ENCODE results near the gene AP1B1.

Gene AP1B1

DNA sequence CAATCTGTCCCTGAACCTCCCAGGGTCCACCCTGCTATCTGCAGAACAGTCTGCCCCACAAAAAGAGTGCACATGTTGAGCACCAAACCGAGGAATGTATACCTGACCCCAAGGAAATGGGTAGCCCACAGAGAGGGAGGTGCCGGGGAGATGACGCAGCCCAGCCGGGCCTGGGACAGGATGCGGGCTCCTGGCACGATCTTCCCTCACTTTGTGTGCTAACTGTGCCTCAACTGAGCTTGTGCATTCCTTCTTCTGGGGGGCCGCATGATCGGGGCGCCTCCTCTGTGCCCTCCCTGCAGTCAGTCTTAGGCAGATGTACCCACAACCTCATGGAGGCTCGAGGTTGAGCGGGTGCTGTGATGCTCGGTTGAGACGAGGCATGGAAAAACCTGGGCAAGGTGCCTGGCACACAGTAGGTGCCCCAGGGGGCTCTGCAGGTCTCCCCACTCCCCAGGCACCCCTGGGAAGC, 79.5 kb downstream of the AP1B1 start:
- peak; percentile 73 for DNase-seq (ENCODE audit: low read depth)
- TF ChIP-seq, protein P1, sequence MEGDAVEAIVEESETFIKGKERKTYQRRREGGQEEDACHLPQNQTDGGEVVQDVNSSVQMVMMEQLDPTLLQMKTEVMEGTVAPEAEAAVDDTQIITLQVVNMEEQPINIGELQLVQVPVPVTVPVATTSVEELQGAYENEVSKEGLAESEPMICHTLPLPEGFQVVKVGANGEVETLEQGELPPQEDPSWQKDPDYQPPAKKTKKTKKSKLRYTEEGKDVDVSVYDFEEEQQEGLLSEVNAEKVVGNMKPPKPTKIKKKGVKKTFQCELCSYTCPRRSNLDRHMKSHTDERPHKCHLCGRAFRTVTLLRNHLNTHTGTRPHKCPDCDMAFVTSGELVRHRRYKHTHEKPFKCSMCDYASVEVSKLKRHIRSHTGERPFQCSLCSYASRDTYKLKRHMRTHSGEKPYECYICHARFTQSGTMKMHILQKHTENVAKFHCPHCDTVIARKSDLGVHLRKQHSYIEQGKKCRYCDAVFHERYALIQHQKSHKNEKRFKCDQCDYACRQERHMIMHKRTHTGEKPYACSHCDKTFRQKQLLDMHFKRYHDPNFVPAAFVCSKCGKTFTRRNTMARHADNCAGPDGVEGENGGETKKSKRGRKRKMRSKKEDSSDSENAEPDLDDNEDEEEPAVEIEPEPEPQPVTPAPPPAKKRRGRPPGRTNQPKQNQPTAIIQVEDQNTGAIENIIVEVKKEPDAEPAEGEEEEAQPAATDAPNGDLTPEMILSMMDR (IDR thresholded peaks at IDR 0.05; ENCODE audit: low read depth, low read length, missing control alignments), result no peak
- peak overlapping the region; percentile 66 for H3K4me3 ChIP-seq (ENCODE audit: low read depth, low read length)
- in situ Hi-C loops (cut with HindIII; ENCODE audit: low sequenced_read_pairs), result no loop called here

DNA sequence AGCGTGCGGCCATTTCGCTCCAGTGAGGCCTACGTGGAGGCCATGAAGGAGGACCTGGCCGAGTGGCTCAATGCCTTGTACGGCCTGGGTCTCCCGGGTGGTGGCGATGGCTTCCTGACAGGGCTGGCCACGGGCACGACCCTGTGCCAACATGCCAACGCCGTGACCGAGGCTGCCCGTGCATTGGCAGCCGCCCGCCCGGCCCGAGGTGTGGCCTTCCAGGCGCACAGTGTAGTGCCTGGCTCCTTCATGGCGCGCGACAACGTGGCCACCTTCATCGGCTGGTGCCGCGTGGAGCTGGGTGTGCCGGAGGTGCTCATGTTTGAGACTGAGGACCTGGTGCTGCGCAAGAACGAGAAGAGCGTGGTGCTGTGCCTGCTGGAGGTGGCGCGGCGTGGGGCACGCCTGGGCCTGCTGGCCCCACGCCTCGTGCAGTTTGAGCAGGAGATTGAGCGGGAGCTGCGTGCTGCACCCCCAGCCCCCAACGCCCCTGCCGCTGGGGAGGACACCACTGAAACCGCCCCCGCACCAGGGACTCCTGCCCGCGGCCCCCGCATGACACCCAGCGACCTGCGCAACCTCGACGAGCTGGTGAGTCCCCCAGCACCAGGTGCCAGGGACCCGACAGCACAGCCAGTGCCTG, 80.1 kb downstream of the AP1B1 start:
- DNase-seq (ENCODE audit: low read depth), result no peak
- TF ChIP-seq, protein P1 (IDR thresholded peaks at IDR 0.05; ENCODE audit: low read depth, low read length, missing control alignments), result no peak
- in situ Hi-C loops (cut with HindIII; ENCODE audit: low sequenced_read_pairs), result no loop called here
- peak overlapping the region; percentile 66 for H3K4me3 ChIP-seq (ENCODE audit: low read depth, low read length)

DNA sequence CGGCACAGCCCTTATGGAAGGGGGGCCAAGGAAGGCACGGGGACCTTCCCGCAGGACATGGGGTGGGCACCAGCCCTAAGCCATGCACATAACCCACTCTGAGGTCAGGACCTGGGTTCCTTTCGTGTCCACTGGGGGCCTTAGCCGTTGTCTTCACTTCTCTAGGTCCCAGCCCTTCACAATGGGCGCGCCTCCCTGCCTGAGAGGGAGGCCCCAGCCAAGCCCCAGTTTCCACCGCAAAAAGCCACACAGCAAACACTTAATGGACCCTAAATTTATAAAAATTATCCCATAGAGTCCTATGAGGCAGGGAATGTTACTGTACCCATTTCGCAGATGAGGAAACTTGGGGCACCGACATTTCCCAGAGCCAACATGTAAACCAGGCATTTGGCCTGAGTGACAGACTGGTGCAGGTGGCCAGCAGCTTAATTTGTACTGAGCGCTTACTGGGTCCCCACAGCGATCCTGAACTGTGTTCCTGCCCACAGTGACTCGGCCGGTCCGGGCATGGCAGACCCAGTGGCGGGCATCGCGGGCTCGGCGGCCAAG, 80.7 kb downstream of the AP1B1 start:
- in situ Hi-C loops (cut with HindIII; ENCODE audit: low sequenced_read_pairs), result no loop called here
- TF ChIP-seq, protein P1 (IDR thresholded peaks at IDR 0.05; ENCODE audit: low read depth, low read length, missing control alignments), result no peak
- no peak for DNase-seq (ENCODE audit: low read depth)
- H3K4me3 ChIP-seq (ENCODE audit: low read depth, low read length), result peak overlapping the region; percentile 66

GRCh38 chr22:29306835-29307595, 81.4 kb downstream of the AP1B1 start:
- peak overlapping the region; percentile 66 for H3K4me3 ChIP-seq (ENCODE audit: low read depth, low read length)
- no peak for DNase-seq (ENCODE audit: low read depth)
- TF ChIP-seq, protein P1 (IDR thresholded peaks at IDR 0.05; ENCODE audit: low read depth, low read length, missing control alignments), result no peak
- in situ Hi-C loops (cut with HindIII; ENCODE audit: low sequenced_read_pairs), result no loop called here

- H3K4me3 ChIP-seq (ENCODE audit: low read depth, low read length), result peak within 1 kb of the TSS; percentile 66
- no peak for DNase-seq (ENCODE audit: low read depth)
- in situ Hi-C loops (cut with HindIII; ENCODE audit: low sequenced_read_pairs), result no loop called here
- TF ChIP-seq, protein P1 (IDR thresholded peaks at IDR 0.05; ENCODE audit: low read depth, low read length, missing control alignments), result peak; percentile 27
Observed at GRCh38 chr22:29306175-29306834, 82.1 kb downstream of the AP1B1 start, which contains the start of gene GAS2L1. TSS of gene GAS2L1 (plus strand) at chr22:29306650. CDS start at chr22:29308106, 1,456 bp downstream.

- in situ Hi-C loops (cut with HindIII; ENCODE audit: low sequenced_read_pairs), result no loop called here
- DNase-seq (ENCODE audit: low read depth), result no peak
- TF ChIP-seq, protein P1 (IDR thresholded peaks at IDR 0.05; ENCODE audit: low read depth, low read length, missing control alignments), result no peak
- H3K4me3 ChIP-seq (ENCODE audit: low read depth, low read length), result no peak overlapping the region
Observed at GRCh38 chr22:29305836-29306174, 82.6 kb downstream of the AP1B1 start.

Measured in astrocyte of the cerebellum (primary cell).